HG02852 (cell line): Measurements from ENCODE around the gene IRF8.
"Not testable (repeated sequence)": the region's sequence is repeated elsewhere in the genome, so short reads cannot be mapped to it uniquely, and the experiment has no call there.

Experiments
- ATAC-seq: cut with Tn5 transposase; IDR thresholded peaks from one replicate; pipeline ENCODE4 v1.9.1; 2021; ENCODE audit warnings: mild to moderate bottlenecking, moderate library complexity; ENCODE audit not compliant: unreplicated experiment

The IRF8 gene

GRCh38 chr16:85892760-85893159, 6.2 kb upstream of the IRF8 start:
- ATAC-seq = no peak

GRCh38 chr16:85894266-85894665, 4.7 kb upstream of the IRF8 start:
- no peak for ATAC-seq

GRCh38 chr16:85897382-85897781, 1.6 kb upstream of the IRF8 start:
- ATAC-seq = no peak

GRCh38 chr16:85899444-85899843, 482 bp downstream of the IRF8 start:
- ATAC-seq = no peak

GRCh38 chr16:85900027-85900792, 1.2 kb downstream of the IRF8 start:
- ATAC-seq = no peak

GRCh38 chr16:85901110-85901509, 2.1 kb downstream of the IRF8 start:
- no peak for ATAC-seq

- no peak for ATAC-seq
Measured at GRCh38 chr16:85901773-85902365, 2.9 kb downstream of the IRF8 start.

GRCh38 chr16:85902366-85903155, 3.6 kb downstream of the IRF8 start:
- peak; percentile 66 for ATAC-seq

- ATAC-seq = no peak
Measured at GRCh38 chr16:85903559-85903958, 4.6 kb downstream of the IRF8 start.

- ATAC-seq = no peak
Measured at GRCh38 chr16:85905110-85906095, 6.4 kb downstream of the IRF8 start.

- no peak for ATAC-seq
Measured at GRCh38 chr16:85906349-85906748, 7.4 kb downstream of the IRF8 start.

GRCh38 chr16:85907231-85907630, 8.3 kb downstream of the IRF8 start:
- not testable (repeated sequence) for ATAC-seq

- peak; percentile 76 for ATAC-seq
Measured at GRCh38 chr16:85908444-85908843, 9.5 kb downstream of the IRF8 start.

GRCh38 chr16:85908889-85909589, 10.1 kb downstream of the IRF8 start:
- no peak for ATAC-seq

- no peak for ATAC-seq
Measured at GRCh38 chr16:85909932-85910853, 11.2 kb downstream of the IRF8 start.

GRCh38 chr16:85910854-85911247, 11.9 kb downstream of the IRF8 start:
- ATAC-seq = no peak

GRCh38 chr16:85911251-85911930, 12.4 kb downstream of the IRF8 start:
- no peak for ATAC-seq

GRCh38 chr16:85912211-85912974, 13.4 kb downstream of the IRF8 start:
- ATAC-seq = no peak
